Epithelial cell of proximal tubule (primary cell): ENCODE results near the gene ABHD17C. TPM values are rescaled to one million over a fixed set of nuclear protein-coding genes. Genes with fewer than 3 reads are reported as not detected.

Experiments used
- DNase-seq: peaks from one replicate; pipeline ENCODE4 v3.0.0-alpha.2; 2011; ENCODE audit warnings: low read depth
- H3K4me3 ChIP-seq: 2 replicates; pipeline ENCODE4 v1.5.1; 2011; ENCODE audit warnings: low read depth, mild to moderate bottlenecking, low read length
- CTCF ChIP-seq: conservative IDR thresholded peaks from 2 replicates; pipeline ENCODE4 v1.5.1; 2012; ENCODE audit warnings: low read depth, mild to moderate bottlenecking, low read length
- total RNA-seq: library from RNA; depleted of rRNA; stranded (reverse); fragments of >200 nt; gene quantifications from 2 replicates; pipeline ENCODE4 v1.2.3, GENCODE V29; 2015

The ABHD17C gene
- total RNA-seq, 1 donor from 2014 or later, result 4.5 TPM

DNA sequence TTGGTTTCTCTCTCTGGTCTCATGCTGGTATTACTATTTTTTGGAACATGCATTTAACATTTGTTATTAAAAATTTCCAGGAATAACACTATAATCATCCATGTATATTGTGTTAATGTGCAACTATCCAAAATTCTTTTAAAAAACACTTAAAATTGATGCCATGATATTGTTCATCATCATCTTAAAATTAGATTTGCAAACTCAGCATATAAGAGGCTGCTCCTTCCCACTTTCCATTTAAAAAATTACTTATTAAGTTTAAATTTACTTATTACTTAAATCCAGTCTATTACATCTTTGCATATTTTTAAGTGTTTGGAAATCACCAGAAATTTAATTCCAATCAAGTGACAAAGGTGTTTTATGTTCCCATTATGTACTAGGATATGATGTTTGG lies 5.8 kb upstream of the ABHD17C start:
- DNase-seq, result no peak
- TF ChIP-seq CTCF, result no peak
- no peak overlapping the region for H3K4me3 ChIP-seq

DNA sequence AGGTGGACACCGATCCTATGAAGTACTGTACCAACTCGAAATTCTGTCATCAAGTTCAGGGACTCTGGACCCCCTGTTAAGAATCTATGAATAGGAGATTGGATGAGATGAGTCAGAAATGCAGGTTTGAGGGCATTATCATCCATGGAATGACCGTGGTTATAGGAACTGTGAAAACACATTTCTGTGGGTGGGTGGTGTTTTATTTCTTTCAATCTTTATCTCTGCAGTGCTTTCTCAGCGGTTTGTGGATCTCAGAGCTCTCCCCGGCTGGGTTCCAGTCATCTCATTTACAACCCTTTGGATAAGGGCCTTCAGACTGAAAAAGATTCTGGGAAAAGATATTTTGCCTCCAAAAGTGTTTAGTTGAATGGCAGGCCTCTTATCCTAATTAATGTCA lies 5.4 kb upstream of the ABHD17C start:
- TF ChIP-seq CTCF, result no peak
- DNase-seq, result no peak
- no peak overlapping the region for H3K4me3 ChIP-seq

DNA sequence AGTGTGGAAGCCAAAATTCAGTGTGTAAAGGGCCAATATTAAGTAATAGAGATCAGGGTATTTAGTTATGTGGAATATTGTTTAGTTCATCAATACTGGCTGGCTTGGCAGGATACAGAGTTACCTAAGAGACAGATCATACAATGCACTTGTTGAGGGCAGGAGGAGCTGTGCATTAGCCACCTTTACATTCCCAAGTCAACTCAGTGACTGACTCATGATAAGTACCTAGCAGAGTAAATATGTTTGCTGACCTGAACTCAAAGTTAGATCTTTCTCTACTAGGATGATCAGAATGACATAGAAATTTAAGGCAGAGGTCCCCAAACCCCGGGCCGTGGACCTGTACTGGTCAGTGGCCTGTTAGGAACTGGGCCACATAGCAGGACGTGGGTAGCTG lies 3.5 kb upstream of the ABHD17C start:
- DNase-seq, result no peak
- TF ChIP-seq CTCF, result no peak
- no peak overlapping the region for H3K4me3 ChIP-seq

GRCh38 chr15:80693682-80694610 lies 1.2 kb upstream of the ABHD17C start:
- no peak for TF ChIP-seq CTCF
- peak overlapping the region; percentile 75 for H3K4me3 ChIP-seq
- DNase-seq, result no peak

DNA sequence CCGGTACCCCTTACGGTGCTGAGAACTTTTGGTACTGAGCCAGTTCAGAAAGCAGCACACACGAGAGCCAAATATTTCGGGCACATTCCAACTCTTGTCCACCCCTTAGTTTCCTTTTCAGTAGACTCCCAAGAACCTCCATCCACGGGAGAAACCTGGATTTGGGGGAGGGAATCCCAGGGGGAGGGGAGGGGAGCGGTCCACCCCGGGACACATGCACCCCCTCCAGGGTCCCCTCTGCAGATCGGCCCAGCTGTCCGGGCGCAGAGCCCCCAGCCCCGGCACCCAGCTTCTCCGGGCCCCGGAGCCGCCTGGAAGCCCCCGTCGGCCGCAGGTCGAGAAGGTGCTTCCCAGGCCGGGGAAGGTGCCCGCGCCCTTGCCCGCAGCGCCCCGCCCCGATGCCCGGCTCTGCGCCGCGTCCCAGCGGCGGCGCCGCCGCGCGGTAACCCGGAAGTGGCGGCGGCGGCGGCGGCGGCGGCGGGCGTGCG lies 455 bp upstream of the ABHD17C start:
- H3K4me3 ChIP-seq, result peak overlapping the region; percentile 75
- no peak for TF ChIP-seq CTCF
- no peak for DNase-seq

DNA sequence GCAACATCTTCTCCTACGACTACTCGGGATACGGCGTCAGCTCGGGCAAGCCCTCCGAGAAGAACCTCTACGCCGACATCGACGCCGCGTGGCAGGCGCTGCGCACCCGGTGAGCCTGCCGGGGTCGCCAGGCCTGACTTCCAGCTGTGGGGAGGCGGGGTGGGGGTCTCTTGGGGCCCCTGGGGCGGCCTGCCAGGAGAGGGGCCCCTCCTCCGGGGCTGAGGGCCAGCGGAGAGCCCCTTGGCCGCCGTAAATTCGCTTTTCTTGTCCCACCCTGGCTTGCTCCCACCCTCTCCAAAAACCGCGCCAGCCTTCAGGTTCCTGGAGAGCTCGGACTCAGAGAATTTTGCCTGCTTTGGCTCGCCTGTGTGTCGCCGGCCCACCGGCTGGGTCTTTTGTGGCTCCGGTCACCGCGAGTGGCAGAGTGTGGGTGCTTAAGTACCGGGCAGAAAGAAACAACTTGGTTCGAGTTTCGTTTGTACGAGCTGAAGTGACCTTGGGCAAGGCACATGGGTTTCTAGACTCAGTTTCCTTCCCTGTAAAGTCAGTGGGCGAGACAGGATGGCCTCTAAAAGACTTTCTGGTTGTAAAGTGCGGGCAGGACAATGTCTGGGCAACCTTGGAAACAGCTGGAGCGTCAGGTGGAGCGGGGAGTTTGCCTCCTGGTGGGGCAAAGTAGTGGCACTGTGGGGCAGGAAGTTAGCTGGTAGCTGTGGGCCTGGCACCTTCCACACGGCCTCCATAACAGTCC lies 976 bp downstream of the ABHD17C start:
- no peak for DNase-seq

More for the DNA sequence above, 976 bp downstream of the ABHD17C start:
- TF ChIP-seq CTCF, result peak; percentile 60
- H3K4me3 ChIP-seq, result peak overlapping the region; percentile 63
